HepG2 (cell line): ENCODE data around the gene SSTR5. TPM values are rescaled to one million over a fixed set of nuclear protein-coding genes. Genes with fewer than 3 reads are reported as not detected.
A peak's percentile ranks its signal among the peaks of the same experiment; 100 is the strongest.

Experiments
- ARNT2 ChIP-seq: sonication (generic); formaldehyde crosslinking; IDR thresholded peaks from 2 replicates; pipeline ENCODE4 v1.8.0; 2022; ENCODE audit warnings: mild to moderate bottlenecking, low read depth, missing genetic modification reagents, moderate library complexity
- FOSL1 ChIP-seq: sonication (generic); formaldehyde crosslinking; IDR thresholded peaks from 2 replicates; pipeline ENCODE4 v1.9.0; 2021; ENCODE audit warnings: missing genetic modification reagents, borderline replicate concordance
- HIVEP1 ChIP-seq: sonication (generic); formaldehyde crosslinking; IDR thresholded peaks from 2 replicates; pipeline ENCODE4 v1.4.0; 2020; ENCODE audit warnings: mild to moderate bottlenecking, missing genetic modification reagents
- HOXA7 ChIP-seq: sonication (generic); formaldehyde crosslinking; IDR thresholded peaks from 2 replicates; pipeline ENCODE4 v1.8.1; 2022; ENCODE audit warnings: mild to moderate bottlenecking, missing genetic modification reagents, moderate library complexity
- SPEN ChIP-seq: sonication (generic); formaldehyde crosslinking; IDR thresholded peaks from 2 replicates; pipeline ENCODE4 v1.5.1; 2020; ENCODE audit warnings: low read depth, mild to moderate bottlenecking, missing genetic modification reagents
- ZBTB4 ChIP-seq: sonication (generic); formaldehyde crosslinking; IDR thresholded peaks from 2 replicates; pipeline ENCODE4 v1.4.0; 2020; ENCODE audit warnings: missing genetic modification reagents, mild to moderate bottlenecking, borderline replicate concordance
- ZNF20 ChIP-seq: sonication (generic); formaldehyde crosslinking; IDR thresholded peaks from 2 replicates; pipeline ENCODE4 v1.4.0; 2020; ENCODE audit warnings: mild to moderate bottlenecking, moderate library complexity, missing genetic modification reagents
- ZNF253 ChIP-seq: sonication (generic); formaldehyde crosslinking; IDR thresholded peaks from 2 replicates; pipeline ENCODE4 v1.8.0; 2022; ENCODE audit warnings: mild to moderate bottlenecking, missing genetic modification reagents, borderline replicate concordance
- ZNF451 ChIP-seq: sonication (generic); formaldehyde crosslinking; IDR thresholded peaks from 2 replicates; pipeline ENCODE4 v1.5.0; 2020; ENCODE audit warnings: mild to moderate bottlenecking, missing genetic modification reagents
- ZNF775 ChIP-seq: sonication (generic); formaldehyde crosslinking; IDR thresholded peaks from 2 replicates; pipeline ENCODE4 v1.4.0; 2020; ENCODE audit warnings: missing genetic modification reagents, mild to moderate bottlenecking, moderate library complexity, borderline replicate concordance
- polyA plus RNA-seq, 8 experiments: library from polyadenylated mRNA; depleted of rRNA in 3 of 8; stranded (reverse) in 7 of 8; unstranded in 1 of 8; fragments of >200 nt; fragmentation: Illumina TruSeq in 4 of 8; extraction: Trizol in 4 of 8; gene quantifications; 2 replicates each; pipeline versions ENCODE4 v1.2.1 to v1.2.3, GENCODE V29; 2011 to 2016; ENCODE audit warnings: low read depth in 4 of 8, missing spikeins in 1 of 8, mixed read lengths in 1 of 8; ENCODE audit not compliant: insufficient read depth in 1 of 8
- total RNA-seq, 5 experiments: library from RNA; depleted of rRNA; stranded (reverse); fragments of >200 nt; fragmentation: Illumina TruSeq; extraction: Trizol; gene quantifications; 2 replicates each; pipeline ENCODE4 v1.2.3, GENCODE V29; 2016; ENCODE audit warnings: low read depth in 1 of 5
- TF ChIP-seq, protein P1 (sequence below): sonication (generic); formaldehyde crosslinking; IDR thresholded peaks from 2 replicates; pipeline ENCODE4 v1.4.0; 2020; ENCODE audit warnings: missing genetic modification reagents
- TF ChIP-seq, protein P2 (sequence below): sonication (generic); formaldehyde crosslinking; IDR thresholded peaks from 2 replicates; pipeline ENCODE4 v1.5.1; 2020; ENCODE audit warnings: missing genetic modification reagents, mild to moderate bottlenecking, borderline replicate concordance
- TF ChIP-seq, protein P3 (sequence below): sonication (generic); formaldehyde crosslinking; IDR thresholded peaks from 2 replicates; pipeline ENCODE4 v1.5.1; 2020; ENCODE audit warnings: mild to moderate bottlenecking, missing genetic modification reagents, moderate library complexity
- TF ChIP-seq, protein P4 (sequence below): sonication (generic); formaldehyde crosslinking; IDR thresholded peaks from 2 replicates; pipeline ENCODE4 v1.8.1; 2023; ENCODE audit warnings: mild to moderate bottlenecking, moderate library complexity, missing genetic modification reagents

SSTR5 gene
- total and polyA plus RNA-seq, 2 of the 13 experiments (the other 11 are each of a cell fraction or from before 2014, with no cell fraction given): 0.20 to 0.49 TPM

- TF ChIP-seq ZNF451 (CRISPR knock-in tag) (0 out of 2 replicates have a peak, but pooled peaks have one; percentile 9), ZNF20 (CRISPR knock-in tag) (no peak), ZNF253 (CRISPR knock-in tag) (no peak), FOSL1 (CRISPR knock-in tag) (no peak), ZBTB4 (CRISPR knock-in tag) (no peak), HIVEP1 (CRISPR knock-in tag) (no peak), ARNT2 (CRISPR knock-in tag) (no peak), HOXA7 (CRISPR knock-in tag) (0 out of 2 replicates have a peak, but pooled peaks have one; percentile 66), ZNF775 (CRISPR knock-in tag) (no peak), SPEN (CRISPR knock-in tag) (peak; percentile 26; the same call in 1 of the 2 replicates)
- TF ChIP-seq, protein P1, sequence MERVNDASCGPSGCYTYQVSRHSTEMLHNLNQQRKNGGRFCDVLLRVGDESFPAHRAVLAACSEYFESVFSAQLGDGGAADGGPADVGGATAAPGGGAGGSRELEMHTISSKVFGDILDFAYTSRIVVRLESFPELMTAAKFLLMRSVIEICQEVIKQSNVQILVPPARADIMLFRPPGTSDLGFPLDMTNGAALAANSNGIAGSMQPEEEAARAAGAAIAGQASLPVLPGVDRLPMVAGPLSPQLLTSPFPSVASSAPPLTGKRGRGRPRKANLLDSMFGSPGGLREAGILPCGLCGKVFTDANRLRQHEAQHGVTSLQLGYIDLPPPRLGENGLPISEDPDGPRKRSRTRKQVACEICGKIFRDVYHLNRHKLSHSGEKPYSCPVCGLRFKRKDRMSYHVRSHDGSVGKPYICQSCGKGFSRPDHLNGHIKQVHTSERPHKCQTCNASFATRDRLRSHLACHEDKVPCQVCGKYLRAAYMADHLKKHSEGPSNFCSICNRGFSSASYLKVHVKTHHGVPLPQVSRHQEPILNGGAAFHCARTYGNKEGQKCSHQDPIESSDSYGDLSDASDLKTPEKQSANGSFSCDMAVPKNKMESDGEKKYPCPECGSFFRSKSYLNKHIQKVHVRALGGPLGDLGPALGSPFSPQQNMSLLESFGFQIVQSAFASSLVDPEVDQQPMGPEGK (CRISPR knock-in tag): 0 out of 2 replicates have a peak, but pooled peaks have one; percentile 30
- TF ChIP-seq, protein P2, sequence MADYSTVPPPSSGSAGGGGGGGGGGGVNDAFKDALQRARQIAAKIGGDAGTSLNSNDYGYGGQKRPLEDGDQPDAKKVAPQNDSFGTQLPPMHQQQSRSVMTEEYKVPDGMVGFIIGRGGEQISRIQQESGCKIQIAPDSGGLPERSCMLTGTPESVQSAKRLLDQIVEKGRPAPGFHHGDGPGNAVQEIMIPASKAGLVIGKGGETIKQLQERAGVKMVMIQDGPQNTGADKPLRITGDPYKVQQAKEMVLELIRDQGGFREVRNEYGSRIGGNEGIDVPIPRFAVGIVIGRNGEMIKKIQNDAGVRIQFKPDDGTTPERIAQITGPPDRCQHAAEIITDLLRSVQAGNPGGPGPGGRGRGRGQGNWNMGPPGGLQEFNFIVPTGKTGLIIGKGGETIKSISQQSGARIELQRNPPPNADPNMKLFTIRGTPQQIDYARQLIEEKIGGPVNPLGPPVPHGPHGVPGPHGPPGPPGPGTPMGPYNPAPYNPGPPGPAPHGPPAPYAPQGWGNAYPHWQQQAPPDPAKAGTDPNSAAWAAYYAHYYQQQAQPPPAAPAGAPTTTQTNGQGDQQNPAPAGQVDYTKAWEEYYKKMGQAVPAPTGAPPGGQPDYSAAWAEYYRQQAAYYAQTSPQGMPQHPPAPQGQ (CRISPR knock-in tag): no peak
- TF ChIP-seq, protein P3, sequence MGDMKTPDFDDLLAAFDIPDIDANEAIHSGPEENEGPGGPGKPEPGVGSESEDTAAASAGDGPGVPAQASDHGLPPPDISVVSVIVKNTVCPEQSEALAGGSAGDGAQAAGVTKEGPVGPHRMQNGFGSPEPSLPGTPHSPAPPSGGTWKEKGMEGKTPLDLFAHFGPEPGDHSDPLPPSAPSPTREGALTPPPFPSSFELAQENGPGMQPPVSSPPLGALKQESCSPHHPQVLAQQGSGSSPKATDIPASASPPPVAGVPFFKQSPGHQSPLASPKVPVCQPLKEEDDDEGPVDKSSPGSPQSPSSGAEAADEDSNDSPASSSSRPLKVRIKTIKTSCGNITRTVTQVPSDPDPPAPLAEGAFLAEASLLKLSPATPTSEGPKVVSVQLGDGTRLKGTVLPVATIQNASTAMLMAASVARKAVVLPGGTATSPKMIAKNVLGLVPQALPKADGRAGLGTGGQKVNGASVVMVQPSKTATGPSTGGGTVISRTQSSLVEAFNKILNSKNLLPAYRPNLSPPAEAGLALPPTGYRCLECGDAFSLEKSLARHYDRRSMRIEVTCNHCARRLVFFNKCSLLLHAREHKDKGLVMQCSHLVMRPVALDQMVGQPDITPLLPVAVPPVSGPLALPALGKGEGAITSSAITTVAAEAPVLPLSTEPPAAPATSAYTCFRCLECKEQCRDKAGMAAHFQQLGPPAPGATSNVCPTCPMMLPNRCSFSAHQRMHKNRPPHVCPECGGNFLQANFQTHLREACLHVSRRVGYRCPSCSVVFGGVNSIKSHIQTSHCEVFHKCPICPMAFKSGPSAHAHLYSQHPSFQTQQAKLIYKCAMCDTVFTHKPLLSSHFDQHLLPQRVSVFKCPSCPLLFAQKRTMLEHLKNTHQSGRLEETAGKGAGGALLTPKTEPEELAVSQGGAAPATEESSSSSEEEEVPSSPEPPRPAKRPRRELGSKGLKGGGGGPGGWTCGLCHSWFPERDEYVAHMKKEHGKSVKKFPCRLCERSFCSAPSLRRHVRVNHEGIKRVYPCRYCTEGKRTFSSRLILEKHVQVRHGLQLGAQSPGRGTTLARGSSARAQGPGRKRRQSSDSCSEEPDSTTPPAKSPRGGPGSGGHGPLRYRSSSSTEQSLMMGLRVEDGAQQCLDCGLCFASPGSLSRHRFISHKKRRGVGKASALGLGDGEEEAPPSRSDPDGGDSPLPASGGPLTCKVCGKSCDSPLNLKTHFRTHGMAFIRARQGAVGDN (CRISPR knock-in tag): peak; percentile 30; the same call in 1 of the 2 replicates
- TF ChIP-seq, protein P4, sequence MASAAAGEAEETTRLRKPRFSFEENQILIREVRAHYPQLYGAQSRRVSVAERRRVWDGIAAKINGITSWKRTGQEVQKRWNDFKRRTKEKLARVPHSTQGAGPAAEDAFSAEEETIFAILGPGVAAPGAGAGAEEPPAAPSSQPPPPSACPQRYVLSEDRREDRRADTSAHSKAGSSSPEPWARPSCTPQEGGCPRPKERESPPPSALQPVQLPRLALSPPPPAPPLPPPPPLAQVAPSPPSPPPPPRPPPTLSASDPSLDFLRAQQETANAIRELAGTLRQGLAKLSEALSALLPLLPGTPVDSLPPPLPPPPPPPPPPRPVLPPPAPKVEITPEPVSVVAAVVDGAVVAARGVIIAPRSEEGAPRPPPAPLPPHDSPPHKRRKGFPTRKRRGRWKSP (CRISPR knock-in tag): no peak
These were observed 23.2 kb upstream of the SSTR5 start (continued) for GRCh38 chr16:1049113-1049975.
